PC-3 (cell line): ENCODE data around the gene KPNA4. TPM values are rescaled to one million over a fixed set of nuclear protein-coding genes. Genes with fewer than 3 reads are reported as not detected.

Source experiments
- ATAC-seq: fragments of 200-7000 bp; cut with Tn5 transposase; 2 replicates; pipeline ENCODE4 v1.9.1; 2020; ENCODE audit warnings: mild to moderate bottlenecking, moderate library complexity
- BruUV-seq: library from RNA; stranded (reverse); fragments of 400-500 nt; replicated peaks from 2 replicates; lab custom pipeline; 2021; lab: Mats Ljungman, UMichigan
- CTCF ChIA-PET: fragments of 300-600 bp; sonication (Branson Sonifier 250); formaldehyde crosslinking; loops from one replicate; lab custom pipeline; 2022; ENCODE audit warnings: antibody characterized with exemption; lab: Charles Lee
- POLR2A ChIA-PET: fragments of 300-600 bp; sonication (Branson Sonifier 250); formaldehyde crosslinking; loops from one replicate; lab custom pipeline; 2022; ENCODE audit warnings: antibody characterized with exemption; ENCODE audit not compliant: unreplicated experiment; lab: Charles Lee
- DNase-seq: peaks from one replicate; pipeline ENCODE4 v3.0.0-alpha.2; 2015
- H2AFZ ChIP-seq: fragments of 300-600 bp; sonication (generic); 2 replicates; pipeline ENCODE4 v1.6.0; 2016; ENCODE audit warnings: antibody characterized with exemption, low read length
- H3F3A ChIP-seq: fragments of 300-600 bp; sonication (generic); one replicate; pipeline ENCODE4 v1.6.0; 2017; ENCODE audit warnings: antibody characterized with exemption, low read length, control low read depth, mild to moderate bottlenecking; ENCODE audit not compliant: unreplicated experiment
- H3K27ac ChIP-seq: fragments of 300-600 bp; sonication (generic); 2 replicates; pipeline ENCODE4 v1.5.1; 2016; ENCODE audit warnings: mild to moderate bottlenecking, low read length
- H3K27me3 ChIP-seq: fragments of 300-600 bp; sonication (generic); 2 replicates; pipeline ENCODE4 v1.6.1; 2016; ENCODE audit warnings: low read length, mixed read lengths
- H3K36me3 ChIP-seq: fragments of 300-600 bp; sonication (generic); 2 replicates; pipeline ENCODE4 v1.6.1; 2016; ENCODE audit warnings: low read depth, mixed run types, low read length, mixed read lengths
- H3K4me1 ChIP-seq: fragments of 300-600 bp; sonication (generic); 2 replicates; pipeline ENCODE4 v1.5.1; 2016; ENCODE audit warnings: low read length; ENCODE audit not compliant: insufficient read depth
- H3K4me2 ChIP-seq: fragments of 300-600 bp; sonication (generic); 2 replicates; pipeline ENCODE4 v1.6.0; 2016; ENCODE audit warnings: low read length
- H3K4me3 ChIP-seq: fragments of 300-600 bp; sonication (generic); 2 replicates; pipeline ENCODE4 v1.5.1; 2016; ENCODE audit warnings: mild to moderate bottlenecking, low read length, mixed read lengths
- H3K79me2 ChIP-seq: fragments of 300-600 bp; sonication (generic); 2 replicates; pipeline ENCODE4 v1.6.1; 2017; ENCODE audit warnings: low read length, mixed read lengths
- H3K9ac ChIP-seq: fragments of 300-600 bp; sonication (generic); 2 replicates; pipeline ENCODE4 v1.6.0; 2016; ENCODE audit warnings: mild to moderate bottlenecking, low read length
- H3K9me2 ChIP-seq: fragments of 300-600 bp; sonication (generic); replicated peaks from 2 replicates; pipeline ENCODE4 v1.6.1; 2016; ENCODE audit warnings: mixed run types, low read length, mixed read lengths
- H3K9me3 ChIP-seq: fragments of 300-600 bp; sonication (generic); 2 replicates; pipeline ENCODE4 v1.6.1; 2016; ENCODE audit warnings: low read length, mixed read lengths
- H4K20me1 ChIP-seq: fragments of 300-600 bp; sonication (generic); 2 replicates; pipeline ENCODE4 v1.6.1; 2016; ENCODE audit warnings: low read length, mixed read lengths
- CTCF ChIP-seq: fragments of 300-600 bp; sonication (generic); conservative IDR thresholded peaks from 2 replicates; pipeline ENCODE4 v1.5.1; 2017; ENCODE audit warnings: antibody characterized with exemption, low read depth, mild to moderate bottlenecking, low read length
- EZH2 ChIP-seq: fragments of 300-600 bp; sonication (generic); IDR thresholded peaks from one replicate; pipeline ENCODE4 v1.6.1; 2017; ENCODE audit warnings: antibody characterized with exemption, mild to moderate bottlenecking, low read length; ENCODE audit not compliant: unreplicated experiment
- EZH2phosphoT487 ChIP-seq: fragments of 300-600 bp; sonication (generic); IDR thresholded peaks from 2 replicates; pipeline ENCODE4 v1.6.1; 2018; ENCODE audit warnings: mild to moderate bottlenecking, antibody characterized with exemption, low read length, borderline replicate concordance
- intact Hi-C: fragments of 100-400 bp; cut with micrococcal nuclease; formaldehyde crosslinking; loops from 2 replicates; pipeline ENCODE4 v1.9.0; 2023
- total RNA-seq: library from RNA; depleted of rRNA; stranded (reverse); fragments of >200 nt; gene quantifications from 2 replicates; pipeline ENCODE4 v1.2.3, GENCODE V29; 2014

KPNA4 gene
- total RNA-seq, 1 experiment from 2014 or later = 31.5 TPM

- ChIA-PET POLR2A (no interaction called here), CTCF (no interaction called here)
- Histone ChIP-seq H3K9ac (peak overlapping the region; percentile 69), H3K36me3 (peaks cover 11% of the 10 kb centered on the region; the same call in 1 of the 2 replicates), H3K9me2 (no peaks in the 10 kb centered on the region), H3K27me3 (no peaks in the 10 kb centered on the region), H3K79me2 (peaks cover 67% of the 10 kb centered on the region), H3K4me2 (peak overlapping the region; percentile 91), H2AFZ (no peak overlapping the region), H3K27ac (peak overlapping the region; percentile 5; the same call in 1 of the 2 replicates), H3K4me1 (peaks cover 48% of the 10 kb centered on the region), H3K4me3 (peak overlapping the region; percentile 76), H3F3A (no peaks in the 10 kb centered on the region), H3K9me3 (no peaks in the 10 kb centered on the region), H4K20me1 (peaks cover 9% of the 10 kb centered on the region; the same call in 1 of the 2 replicates)
- TF ChIP-seq CTCF (no peak), EZH2phosphoT487 (no peak), EZH2 (no peak)
- intact Hi-C loops = loop anchor here (5.0 kb wide), 1 partner anchor 115 kb away; no protein-coding TSS in a partner anchor
- ATAC-seq (no peak), DNase-seq (peak; percentile 69)
- BruUV-seq = no TSS peak
Measured at GRCh38 chr3:160447544-160447943, 117.8 kb downstream of the KPNA4 start.

- CTCF ChIA-PET = no interaction called here
- Histone ChIP-seq H3K4me1 (peaks cover 46% of the 10 kb centered on the region), H3K9me2 (no peaks in the 10 kb centered on the region), H3K27me3 (no peaks in the 10 kb centered on the region), H3F3A (no peaks in the 10 kb centered on the region), H4K20me1 (peaks cover 9% of the 10 kb centered on the region; the same call in 1 of the 2 replicates), H3K4me2 (peak overlapping the region; percentile 91), H3K36me3 (peaks cover 11% of the 10 kb centered on the region; the same call in 1 of the 2 replicates), H3K27ac (no peak overlapping the region), H3K79me2 (peaks cover 77% of the 10 kb centered on the region), H3K9me3 (no peaks in the 10 kb centered on the region), H3K4me3 (peak overlapping the region; percentile 76), H3K9ac (peak overlapping the region; percentile 69; the same call in 1 of the 2 replicates), H2AFZ (no peak overlapping the region)
- ATAC-seq (no peak), DNase-seq (no peak)
- no TSS peak for BruUV-seq
- intact Hi-C loops = loop anchor here (5.0 kb wide), 1 partner anchor 116 kb away; no protein-coding TSS in a partner anchor
- no peak for TF ChIP-seq EZH2phosphoT487
- no peak for TF ChIP-seq CTCF
- no peak for TF ChIP-seq EZH2
- POLR2A ChIA-PET = no interaction called here
Measured at GRCh38 chr3:160446522-160447056, 118.8 kb downstream of the KPNA4 start.

GRCh38 chr3:160445854-160446253 is 119.5 kb downstream of the KPNA4 start:
- H3F3A ChIP-seq = no peaks in the 10 kb centered on the region
- no peaks in the 10 kb centered on the region for H3K9me3 ChIP-seq
- peaks cover 82% of the 10 kb centered on the region for H3K79me2 ChIP-seq
- H3K9me2 ChIP-seq = no peaks in the 10 kb centered on the region
- DNase-seq (no peak), ATAC-seq (no peak)
- no peaks in the 10 kb centered on the region for H3K27me3 ChIP-seq
- H3K9ac ChIP-seq = no peak overlapping the region
- peaks cover 40% of the 10 kb centered on the region for H3K4me1 ChIP-seq
- ChIA-PET CTCF (no interaction called here), POLR2A (no interaction called here)
- H4K20me1 ChIP-seq = peaks cover 9% of the 10 kb centered on the region; the same call in 1 of the 2 replicates
- H3K4me3 ChIP-seq = peak overlapping the region; percentile 76; the same call in 1 of the 2 replicates
- BruUV-seq = no TSS peak
- peak overlapping the region; percentile 91 for H3K4me2 ChIP-seq
- no peak overlapping the region for H2AFZ ChIP-seq
- intact Hi-C loops = loop anchor here (5.0 kb wide), 1 partner anchor 116 kb away; no protein-coding TSS in a partner anchor
- H3K36me3 ChIP-seq = peaks cover 11% of the 10 kb centered on the region; the same call in 1 of the 2 replicates
- no peak overlapping the region for H3K27ac ChIP-seq
- no peak for TF ChIP-seq EZH2
- no peak for TF ChIP-seq EZH2phosphoT487
- no peak for TF ChIP-seq CTCF
